NT2/D1 (cell line): Measurements from ENCODE around the gene PHIP.

ENCODE experiments used
- DNase-seq: peaks from one replicate; pipeline ENCODE4 v3.0.0-alpha.2; 2011; ENCODE audit warnings: low read depth, low spot score
- H3K27me3 ChIP-seq: 2 replicates; pipeline ENCODE4 v1.6.0; 2011; ENCODE audit warnings: mild to moderate bottlenecking; ENCODE audit not compliant: insufficient read length, insufficient read depth
- H3K36me3 ChIP-seq: 2 replicates; pipeline ENCODE4 v1.6.1; 2011; ENCODE audit warnings: mild to moderate bottlenecking, low read length, mixed read lengths; ENCODE audit not compliant: insufficient read depth, insufficient read length
- H3K4me1 ChIP-seq: 2 replicates; pipeline ENCODE4 v1.5.1; 2011; ENCODE audit not compliant: insufficient read depth, insufficient read length
- H3K4me3 ChIP-seq: 2 replicates; pipeline ENCODE4 v1.5.1; 2011; ENCODE audit warnings: low read depth; ENCODE audit not compliant: insufficient read length
- H3K9ac ChIP-seq: 2 replicates; pipeline ENCODE4 v1.6.0; 2011; ENCODE audit warnings: low read depth; ENCODE audit not compliant: insufficient read length
- H3K9me3 ChIP-seq: 2 replicates; pipeline ENCODE4 v1.5.1; 2011; ENCODE audit warnings: mild to moderate bottlenecking, low read length; ENCODE audit not compliant: insufficient read depth
- SUZ12 ChIP-seq: IDR thresholded peaks from 2 replicates; pipeline ENCODE4 v1.6.1; 2011; ENCODE audit not compliant: insufficient read length, insufficient read depth; ENCODE audit errors: extremely low read depth
- YY1 ChIP-seq: IDR thresholded peaks from 2 replicates; pipeline ENCODE4 v1.6.1; 2011; ENCODE audit not compliant: insufficient read length, insufficient read depth
- ZNF274 ChIP-seq: IDR thresholded peaks from 2 replicates; pipeline ENCODE4 v1.6.1; 2011; ENCODE audit warnings: mild to moderate bottlenecking, low read depth, low read length

PHIP gene

DNA sequence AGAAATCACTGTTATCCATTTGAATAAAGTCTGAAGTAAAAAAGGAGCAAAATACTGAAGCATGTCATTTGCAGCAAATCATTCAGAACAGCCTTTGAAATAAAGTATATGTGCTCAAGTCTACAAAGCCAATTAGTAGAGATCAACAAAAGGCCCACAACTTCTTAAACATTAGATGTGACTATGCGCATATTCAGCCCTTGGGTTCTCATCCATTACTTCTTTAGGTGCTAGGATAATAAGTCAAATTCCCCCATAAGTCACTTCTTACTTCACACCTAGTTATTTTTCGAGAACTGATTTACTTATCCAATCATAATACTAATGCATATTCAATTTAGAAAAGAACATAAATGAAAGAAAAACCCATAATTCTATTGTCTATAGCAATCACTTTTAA, 31.0 kb downstream of the PHIP start:
- H3K9ac ChIP-seq = no peak overlapping the region
- H3K27me3 ChIP-seq = no peaks in the 10 kb centered on the region
- TF ChIP-seq ZNF274 (no peak), SUZ12 (no peak), YY1 (no peak)
- peak; percentile 11 for DNase-seq
- H3K9me3 ChIP-seq = no peaks in the 10 kb centered on the region
- no peaks in the 10 kb centered on the region for H3K4me1 ChIP-seq
- no peak overlapping the region for H3K4me3 ChIP-seq
- peaks cover 17% of the 10 kb centered on the region for H3K36me3 ChIP-seq

DNA sequence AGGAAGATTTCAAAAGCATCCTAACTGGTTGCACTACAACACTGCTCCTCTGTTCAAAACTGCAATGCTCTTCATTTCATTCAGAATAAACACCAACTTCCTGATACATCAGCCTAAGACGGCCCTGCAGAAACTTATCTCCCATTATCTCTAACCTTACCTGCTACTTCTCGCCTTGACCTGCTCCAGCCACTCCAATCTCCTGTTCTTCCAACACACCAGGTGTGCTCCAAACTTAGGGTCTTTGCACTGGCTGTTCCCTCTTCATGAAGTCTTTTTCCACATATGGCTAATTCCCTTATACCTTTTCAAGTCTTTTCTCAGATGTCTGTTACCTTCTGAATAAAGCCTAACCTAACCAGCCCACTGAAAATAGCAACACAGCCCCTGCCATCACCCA, 32.1 kb downstream of the PHIP start:
- no peak for DNase-seq
- no peaks in the 10 kb centered on the region for H3K9me3 ChIP-seq
- H3K9ac ChIP-seq = no peak overlapping the region
- peaks cover 22% of the 10 kb centered on the region for H3K36me3 ChIP-seq
- H3K27me3 ChIP-seq = no peaks in the 10 kb centered on the region
- no peak overlapping the region for H3K4me3 ChIP-seq
- TF ChIP-seq ZNF274 = no peak
- TF ChIP-seq SUZ12 = no peak
- no peak for TF ChIP-seq YY1
- no peaks in the 10 kb centered on the region for H3K4me1 ChIP-seq

DNA sequence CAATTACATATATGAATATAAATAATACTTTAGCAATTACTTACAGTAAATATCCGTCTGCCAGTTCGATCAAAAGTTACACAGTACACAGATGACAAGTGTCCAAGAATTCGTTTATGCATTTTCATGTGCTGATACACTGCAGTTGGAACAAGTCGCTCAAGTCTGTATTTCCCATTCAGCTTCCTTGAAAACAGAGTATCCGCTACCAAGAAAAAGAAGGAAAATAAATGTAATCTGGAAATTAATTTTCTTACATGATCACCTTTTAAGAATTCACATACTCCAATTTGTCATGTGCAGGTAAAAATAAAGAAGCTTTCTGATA, 35.3 kb downstream of the PHIP start:
- DNase-seq = no peak
- peaks cover 31% of the 10 kb centered on the region for H3K36me3 ChIP-seq
- TF ChIP-seq YY1 (no peak), SUZ12 (no peak), ZNF274 (no peak)
- no peak overlapping the region for H3K9ac ChIP-seq
- no peaks in the 10 kb centered on the region for H3K27me3 ChIP-seq
- no peak overlapping the region for H3K4me3 ChIP-seq
- no peaks in the 10 kb centered on the region for H3K9me3 ChIP-seq
- H3K4me1 ChIP-seq = no peaks in the 10 kb centered on the region

DNA sequence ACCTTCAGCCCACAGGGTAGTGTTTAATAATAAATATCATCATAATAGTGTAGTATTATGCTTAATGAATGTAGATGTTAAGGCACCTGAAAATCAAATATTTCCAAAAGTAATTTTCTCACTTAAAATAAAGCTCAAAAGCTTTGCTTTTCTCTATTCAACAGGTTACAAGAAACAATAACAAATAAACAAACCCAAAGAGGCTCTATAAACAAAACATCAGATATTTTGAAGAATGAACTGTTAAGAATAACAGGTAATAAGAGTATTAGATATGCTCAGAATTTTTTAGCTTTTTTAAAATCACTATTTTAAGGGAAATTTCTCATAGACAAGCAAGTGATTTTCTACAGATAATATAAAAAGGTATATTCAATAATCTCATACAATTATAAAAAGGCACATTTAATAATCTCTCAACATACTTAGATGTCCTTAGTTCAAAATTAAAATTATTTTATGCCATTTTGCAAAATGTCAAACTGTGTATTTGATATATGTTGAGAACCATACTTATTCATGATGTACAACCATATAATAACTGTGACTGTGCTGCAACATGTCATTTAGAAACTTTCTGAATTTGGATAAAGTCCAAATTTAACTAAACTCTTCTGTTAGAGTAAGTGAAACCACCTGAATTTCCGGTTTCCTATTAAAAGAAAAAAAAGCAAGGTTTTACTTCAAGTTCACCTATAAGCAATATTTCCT, 35.8 kb downstream of the PHIP start:
- Histone ChIP-seq H3K4me3 (no peak overlapping the region), H3K4me1 (no peaks in the 10 kb centered on the region), H3K9me3 (no peaks in the 10 kb centered on the region), H3K9ac (no peak overlapping the region), H3K36me3 (peaks cover 34% of the 10 kb centered on the region), H3K27me3 (no peaks in the 10 kb centered on the region)
- no peak for TF ChIP-seq YY1
- TF ChIP-seq SUZ12 = no peak
- no peak for TF ChIP-seq ZNF274
- DNase-seq = no peak

DNA sequence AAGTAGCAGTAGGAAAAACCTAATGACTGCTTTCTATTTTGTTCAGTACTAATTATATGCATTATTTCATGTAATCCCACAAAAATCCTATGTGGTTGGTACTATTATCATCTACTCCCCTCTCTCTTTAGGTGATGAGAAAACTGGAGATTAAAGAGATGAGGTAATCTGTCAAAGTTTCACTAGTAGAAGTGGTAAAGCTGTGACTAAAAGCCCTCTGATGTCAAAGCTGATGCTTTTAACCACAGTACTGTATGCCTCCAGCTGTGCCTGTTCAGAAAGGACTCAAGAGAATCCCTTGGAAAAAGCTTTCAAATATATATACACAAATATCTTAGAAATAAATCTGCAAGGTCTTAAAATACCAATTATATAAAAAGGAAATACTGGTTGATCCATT, 38.0 kb downstream of the PHIP start:
- Histone ChIP-seq H3K4me3 (no peak overlapping the region), H3K36me3 (peaks cover 32% of the 10 kb centered on the region), H3K4me1 (no peaks in the 10 kb centered on the region), H3K9me3 (no peaks in the 10 kb centered on the region), H3K9ac (no peak overlapping the region), H3K27me3 (no peaks in the 10 kb centered on the region)
- no peak for DNase-seq
- TF ChIP-seq SUZ12 (no peak), YY1 (no peak), ZNF274 (no peak)

DNA sequence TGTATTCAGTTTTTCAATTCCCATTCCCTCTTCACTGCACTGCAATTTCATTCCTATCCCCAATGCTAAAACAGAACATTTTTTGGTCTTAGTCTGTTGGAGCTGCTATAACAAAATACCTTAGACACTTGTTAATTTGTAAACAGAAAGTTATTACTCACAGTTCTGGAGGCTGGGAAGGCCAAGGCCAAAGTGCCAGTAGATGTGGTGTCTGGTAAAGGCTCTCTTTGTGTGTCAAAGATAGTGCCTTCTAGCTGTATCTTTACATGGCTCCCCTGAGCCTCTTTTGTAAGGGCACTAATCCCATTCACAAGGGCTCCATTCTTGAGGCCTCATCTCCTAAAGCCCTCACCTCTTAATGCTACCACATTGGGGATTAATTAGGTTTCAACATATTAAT, 40.0 kb downstream of the PHIP start:
- no peaks in the 10 kb centered on the region for H3K27me3 ChIP-seq
- H3K9ac ChIP-seq = no peak overlapping the region
- no peaks in the 10 kb centered on the region for H3K9me3 ChIP-seq
- H3K4me3 ChIP-seq = no peak overlapping the region
- no peak for DNase-seq
- H3K36me3 ChIP-seq = peaks cover 32% of the 10 kb centered on the region
- no peaks in the 10 kb centered on the region for H3K4me1 ChIP-seq
- no peak for TF ChIP-seq YY1
- no peak for TF ChIP-seq ZNF274
- no peak for TF ChIP-seq SUZ12

DNA sequence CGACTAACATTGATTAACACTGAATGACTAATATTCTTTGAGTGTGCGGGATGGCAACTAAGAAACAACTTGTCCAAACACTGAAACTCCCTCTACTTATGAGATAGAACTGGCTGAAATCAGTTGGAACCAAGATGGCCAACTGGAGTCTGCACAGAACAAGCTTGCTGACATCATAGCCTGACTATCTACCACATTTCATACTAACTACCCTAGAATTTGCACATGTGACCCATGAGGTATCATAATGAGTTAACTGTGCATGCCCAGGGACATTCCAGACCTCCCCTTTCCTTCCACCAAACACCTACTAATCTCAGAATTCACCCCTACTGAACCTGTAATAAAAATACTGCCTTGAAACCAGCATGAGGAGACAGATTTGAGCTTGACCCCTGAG, 43.2 kb downstream of the PHIP start:
- TF ChIP-seq SUZ12 (no peak), ZNF274 (no peak), YY1 (no peak)
- Histone ChIP-seq H3K9ac (no peak overlapping the region), H3K4me3 (no peak overlapping the region), H3K4me1 (no peaks in the 10 kb centered on the region), H3K27me3 (no peaks in the 10 kb centered on the region), H3K9me3 (no peaks in the 10 kb centered on the region), H3K36me3 (peaks cover 10% of the 10 kb centered on the region)
- no peak for DNase-seq
